Measurements from ENCODE around the gene MAP2K5. TPM values are rescaled to one million over a fixed set of nuclear protein-coding genes. Genes with fewer than 3 reads are reported as not detected.

MAP2K5 gene
- total RNA-seq, 1 donor from 2014 or later: 3.2 TPM

GRCh38 chr15:67852418-67852817 lies 309.9 kb downstream of the MAP2K5 start:
- no peak for TF ChIP-seq CTCF (conservative IDR thresholded peaks at IDR 0.05; ENCODE audit: low read depth, low read length)
- DNase-seq (ENCODE audit: low read depth): no peak
- no peak overlapping the region for H3K4me3 ChIP-seq (ENCODE audit: low read depth, low read length)

GRCh38 chr15:67853454-67853853 lies 311.0 kb downstream of the MAP2K5 start:
- TF ChIP-seq CTCF (conservative IDR thresholded peaks at IDR 0.05; ENCODE audit: low read depth, low read length): no peak
- no peak for DNase-seq (ENCODE audit: low read depth)
- H3K4me3 ChIP-seq (ENCODE audit: low read depth, low read length): no peak overlapping the region

- TF ChIP-seq CTCF (conservative IDR thresholded peaks at IDR 0.05; ENCODE audit: low read depth, low read length): no peak
- H3K4me3 ChIP-seq (ENCODE audit: low read depth, low read length): no peak overlapping the region
- DNase-seq (ENCODE audit: low read depth): no peak
Observed at GRCh38 chr15:67854358-67854757, 311.9 kb downstream of the MAP2K5 start.

- no peak overlapping the region for H3K4me3 ChIP-seq (ENCODE audit: low read depth, low read length)
- TF ChIP-seq CTCF (conservative IDR thresholded peaks at IDR 0.05; ENCODE audit: low read depth, low read length): no peak
- no peak for DNase-seq (ENCODE audit: low read depth)
Observed at GRCh38 chr15:67855842-67856241, 313.3 kb downstream of the MAP2K5 start.

Other genes with a start within 250 kb of the MAP2K5 start
- gene C15orf61, start 21.6 kb upstream of the MAP2K5 start, total RNA-seq: 2.0 and 4.1 TPM in 2 replicates

All from epithelial cell of proximal tubule (primary cell).